HepG2 (cell line): Measurements from ENCODE around the gene GNL3. TPM values are rescaled to one million over a fixed set of nuclear protein-coding genes. Genes with fewer than 3 reads are reported as not detected.

Source experiments
- EZH2 ChIP-seq: conservative IDR thresholded peaks from 2 replicates; pipeline ENCODE4 v1.6.1; 2012; ENCODE audit warnings: mild to moderate bottlenecking, low read depth, low read length, moderate library complexity
- IKZF1 ChIP-seq: fragments of 450-650 bp; IDR thresholded peaks from 2 replicates; pipeline ENCODE4 v1.7.1; 2016
- MAZ ChIP-seq, 2 experiments: sonication (generic) in 1 of 2; formaldehyde crosslinking in 1 of 2; IDR thresholded peaks; 2 replicates each; pipeline versions ENCODE4 v1.5.0 to v1.6.1; 2012 to 2020; ENCODE audit warnings: low read depth in 2 of 2, mild to moderate bottlenecking in 2 of 2, borderline replicate concordance in 1 of 2, improper control_type of control experiment in 1 of 2, low read length in 1 of 2, missing genetic modification reagents in 1 of 2, moderate library complexity in 1 of 2
- RBFOX2 ChIP-seq: fragments of 200-400 bp; formaldehyde crosslinking; IDR thresholded peaks from 2 replicates; pipeline ENCODE4 v1.6.1; 2017; ENCODE audit warnings: low read depth, mild to moderate bottlenecking, low read length
- SNAI1 ChIP-seq: sonication (generic); formaldehyde crosslinking; IDR thresholded peaks from 2 replicates; pipeline ENCODE4 v1.5.0; 2020; ENCODE audit warnings: mild to moderate bottlenecking, missing genetic modification reagents, borderline replicate concordance
- SRSF9 ChIP-seq: fragments of 200-400 bp; formaldehyde crosslinking; IDR thresholded peaks from 2 replicates; pipeline ENCODE4 v1.6.1; 2018; ENCODE audit warnings: borderline replicate concordance, mild to moderate bottlenecking, low read depth, low read length; ENCODE audit not compliant: insufficient read depth, poor library complexity, severe bottlenecking
- TFE3 ChIP-seq: IDR thresholded peaks from 2 replicates; pipeline ENCODE4 v1.6.1; 2016
- TIGD3 ChIP-seq: sonication (generic); formaldehyde crosslinking; IDR thresholded peaks from 2 replicates; pipeline ENCODE4 v1.5.1; 2020; ENCODE audit warnings: mild to moderate bottlenecking, missing genetic modification reagents, borderline replicate concordance
- ZFP36 ChIP-seq: fragments of 150-350 bp; IDR thresholded peaks from 2 replicates; pipeline ENCODE4 v1.6.1; 2018; ENCODE audit warnings: borderline replicate concordance, low read length, low read depth; ENCODE audit not compliant: partially characterized antibody
- ZNF234 ChIP-seq: sonication (generic); formaldehyde crosslinking; conservative IDR thresholded peaks from 2 replicates; pipeline ENCODE4 v1.5.1; 2020; ENCODE audit warnings: mild to moderate bottlenecking, missing genetic modification reagents
- ZNF367 ChIP-seq: sonication (generic); formaldehyde crosslinking; IDR thresholded peaks from 2 replicates; pipeline ENCODE4 v1.4.0; 2020; ENCODE audit warnings: missing genetic modification reagents, borderline replicate concordance
- ZNF431 ChIP-seq: sonication (generic); formaldehyde crosslinking; IDR thresholded peaks from 2 replicates; pipeline ENCODE4 v1.9.0; 2022; ENCODE audit warnings: missing genetic modification reagents, low read depth, mild to moderate bottlenecking, borderline replicate concordance
- ZNF572 ChIP-seq: sonication (generic); formaldehyde crosslinking; IDR thresholded peaks from 2 replicates; pipeline ENCODE4 v1.5.1; 2020; ENCODE audit warnings: mild to moderate bottlenecking, missing genetic modification reagents
- ZNF580 ChIP-seq: IDR thresholded peaks from 2 replicates; pipeline ENCODE4 v1.6.1; 2016; ENCODE audit warnings: low read depth, borderline replicate concordance
- ZNF790 ChIP-seq: sonication (generic); formaldehyde crosslinking; IDR thresholded peaks from 2 replicates; pipeline ENCODE4 v1.8.0; 2022; ENCODE audit warnings: missing genetic modification reagents, mild to moderate bottlenecking, borderline replicate concordance
- polyA plus RNA-seq, 8 experiments: library from polyadenylated mRNA; depleted of rRNA in 3 of 8; stranded (reverse) in 7 of 8; unstranded in 1 of 8; fragments of >200 nt; fragmentation: Illumina TruSeq in 4 of 8; extraction: Trizol in 4 of 8; gene quantifications; 2 replicates each; pipeline versions ENCODE4 v1.2.1 to v1.2.3, GENCODE V29; 2011 to 2016; ENCODE audit warnings: low read depth in 4 of 8, missing spikeins in 1 of 8, mixed read lengths in 1 of 8; ENCODE audit not compliant: insufficient read depth in 1 of 8
- total RNA-seq, 5 experiments: library from RNA; depleted of rRNA; stranded (reverse); fragments of >200 nt; fragmentation: Illumina TruSeq; extraction: Trizol; gene quantifications; 2 replicates each; pipeline ENCODE4 v1.2.3, GENCODE V29; 2016; ENCODE audit warnings: low read depth in 1 of 5
- TF ChIP-seq, protein P1 (sequence below): sonication (generic); formaldehyde crosslinking; IDR thresholded peaks from 2 replicates; pipeline ENCODE4 v1.4.0; 2020; ENCODE audit warnings: missing genetic modification reagents
- TF ChIP-seq, protein P2 (sequence below): IDR thresholded peaks from 2 replicates; pipeline ENCODE4 v1.6.1; 2016; ENCODE audit warnings: low read depth

The GNL3 gene
- total and polyA plus RNA-seq, 2 of the 13 experiments (the other 11 are each of a cell fraction or from before 2014, with no cell fraction given) = 129 to 257 TPM

DNA sequence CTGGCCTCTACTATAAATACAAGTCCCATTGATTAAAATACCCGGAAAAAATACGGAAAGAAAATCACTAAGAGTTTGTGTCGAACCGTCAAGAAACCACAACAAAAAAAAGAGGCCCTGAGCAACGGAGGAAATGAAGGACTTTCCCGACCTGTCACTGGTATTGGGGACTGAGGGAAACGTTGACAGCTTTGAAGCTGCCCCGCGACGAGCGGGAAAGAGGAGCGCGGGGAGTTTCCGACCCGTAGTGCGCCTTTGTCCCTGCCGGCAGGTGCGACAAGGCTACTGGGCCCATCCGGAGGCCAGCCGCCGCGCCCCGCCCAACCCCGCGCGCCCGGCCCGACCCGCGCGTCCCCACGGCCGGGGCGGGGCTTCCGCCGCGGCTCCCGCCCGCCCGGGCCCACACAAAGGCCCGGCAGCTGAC, 535 bp upstream of the GNL3 start (continued):
- TF ChIP-seq ZNF790 = no peak
- TF ChIP-seq, protein P1, sequence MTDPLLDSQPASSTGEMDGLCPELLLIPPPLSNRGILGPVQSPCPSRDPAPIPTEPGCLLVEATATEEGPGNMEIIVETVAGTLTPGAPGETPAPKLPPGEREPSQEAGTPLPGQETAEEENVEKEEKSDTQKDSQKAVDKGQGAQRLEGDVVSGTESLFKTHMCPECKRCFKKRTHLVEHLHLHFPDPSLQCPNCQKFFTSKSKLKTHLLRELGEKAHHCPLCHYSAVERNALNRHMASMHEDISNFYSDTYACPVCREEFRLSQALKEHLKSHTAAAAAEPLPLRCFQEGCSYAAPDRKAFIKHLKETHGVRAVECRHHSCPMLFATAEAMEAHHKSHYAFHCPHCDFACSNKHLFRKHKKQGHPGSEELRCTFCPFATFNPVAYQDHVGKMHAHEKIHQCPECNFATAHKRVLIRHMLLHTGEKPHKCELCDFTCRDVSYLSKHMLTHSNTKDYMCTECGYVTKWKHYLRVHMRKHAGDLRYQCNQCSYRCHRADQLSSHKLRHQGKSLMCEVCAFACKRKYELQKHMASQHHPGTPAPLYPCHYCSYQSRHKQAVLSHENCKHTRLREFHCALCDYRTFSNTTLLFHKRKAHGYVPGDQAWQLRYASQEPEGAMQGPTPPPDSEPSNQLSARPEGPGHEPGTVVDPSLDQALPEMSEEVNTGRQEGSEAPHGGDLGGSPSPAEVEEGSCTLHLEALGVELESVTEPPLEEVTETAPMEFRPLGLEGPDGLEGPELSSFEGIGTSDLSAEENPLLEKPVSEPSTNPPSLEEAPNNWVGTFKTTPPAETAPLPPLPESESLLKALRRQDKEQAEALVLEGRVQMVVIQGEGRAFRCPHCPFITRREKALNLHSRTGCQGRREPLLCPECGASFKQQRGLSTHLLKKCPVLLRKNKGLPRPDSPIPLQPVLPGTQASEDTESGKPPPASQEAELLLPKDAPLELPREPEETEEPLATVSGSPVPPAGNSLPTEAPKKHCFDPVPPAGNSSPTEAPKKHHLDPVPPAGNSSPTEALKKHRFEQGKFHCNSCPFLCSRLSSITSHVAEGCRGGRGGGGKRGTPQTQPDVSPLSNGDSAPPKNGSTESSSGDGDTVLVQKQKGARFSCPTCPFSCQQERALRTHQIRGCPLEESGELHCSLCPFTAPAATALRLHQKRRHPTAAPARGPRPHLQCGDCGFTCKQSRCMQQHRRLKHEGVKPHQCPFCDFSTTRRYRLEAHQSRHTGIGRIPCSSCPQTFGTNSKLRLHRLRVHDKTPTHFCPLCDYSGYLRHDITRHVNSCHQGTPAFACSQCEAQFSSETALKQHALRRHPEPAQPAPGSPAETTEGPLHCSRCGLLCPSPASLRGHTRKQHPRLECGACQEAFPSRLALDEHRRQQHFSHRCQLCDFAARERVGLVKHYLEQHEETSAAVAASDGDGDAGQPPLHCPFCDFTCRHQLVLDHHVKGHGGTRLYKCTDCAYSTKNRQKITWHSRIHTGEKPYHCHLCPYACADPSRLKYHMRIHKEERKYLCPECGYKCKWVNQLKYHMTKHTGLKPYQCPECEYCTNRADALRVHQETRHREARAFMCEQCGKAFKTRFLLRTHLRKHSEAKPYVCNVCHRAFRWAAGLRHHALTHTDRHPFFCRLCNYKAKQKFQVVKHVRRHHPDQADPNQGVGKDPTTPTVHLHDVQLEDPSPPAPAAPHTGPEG (CRISPR knock-in tag) = no peak
- TF ChIP-seq, protein P2, sequence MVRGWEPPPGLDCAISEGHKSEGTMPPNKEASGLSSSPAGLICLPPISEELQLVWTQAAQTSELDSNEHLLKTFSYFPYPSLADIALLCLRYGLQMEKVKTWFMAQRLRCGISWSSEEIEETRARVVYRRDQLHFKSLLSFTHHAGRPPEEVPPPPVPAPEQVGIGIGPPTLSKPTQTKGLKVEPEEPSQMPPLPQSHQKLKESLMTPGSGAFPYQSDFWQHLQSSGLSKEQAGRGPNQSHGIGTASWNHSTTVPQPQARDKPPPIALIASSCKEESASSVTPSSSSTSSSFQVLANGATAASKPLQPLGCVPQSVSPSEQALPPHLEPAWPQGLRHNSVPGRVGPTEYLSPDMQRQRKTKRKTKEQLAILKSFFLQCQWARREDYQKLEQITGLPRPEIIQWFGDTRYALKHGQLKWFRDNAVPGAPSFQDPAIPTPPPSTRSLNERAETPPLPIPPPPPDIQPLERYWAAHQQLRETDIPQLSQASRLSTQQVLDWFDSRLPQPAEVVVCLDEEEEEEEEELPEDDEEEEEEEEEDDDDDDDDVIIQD (CRISPR knock-in tag) = no peak
- no peak for TF ChIP-seq ZFP36
- TF ChIP-seq ZNF367 (CRISPR knock-in tag) = no peak; the same call in 1 of the 2 replicates
- TF ChIP-seq ZNF234 (CRISPR knock-in tag) = no peak
- TF ChIP-seq IKZF1 = no peak
- TF ChIP-seq ZNF580 = no peak
- no peak for TF ChIP-seq SRSF9
- no peak for TF ChIP-seq TFE3 (CRISPR knock-in tag)
- TF ChIP-seq RBFOX2 = no peak
- no peak for TF ChIP-seq SNAI1 (CRISPR knock-in tag)
- TF ChIP-seq ZNF572 = no peak
- no peak for TF ChIP-seq MAZ (IDR thresholded peaks at IDR 0.05; ENCODE audit: borderline replicate concordance, low read depth, low read length)
- no peak for TF ChIP-seq MAZ (CRISPR knock-in tag; IDR thresholded peaks at IDR 0.05; ENCODE audit: low read depth)
- TF ChIP-seq ZNF431 (CRISPR knock-in tag) = 0 out of 2 replicates have a peak, but pooled peaks have one; percentile 22
- no peak for TF ChIP-seq EZH2
- TF ChIP-seq TIGD3 (CRISPR knock-in tag) = no peak
